Endodermal cell (in vitro differentiated cells): ENCODE results near the gene BRPF1. TPM values are rescaled to one million over a fixed set of nuclear protein-coding genes. Genes with fewer than 3 reads are reported as not detected.

Source experiments
- DNase-seq: peaks from one replicate; pipeline ENCODE4 v3.0.0-alpha.2; 2017
- H3K27ac ChIP-seq: 2 replicates; pipeline ENCODE4 v1.5.1; 2013; ENCODE audit warnings: mild to moderate bottlenecking, low read depth, low read length, moderate library complexity
- H3K27me3 ChIP-seq: 2 replicates; pipeline ENCODE4 v1.6.1; 2013; ENCODE audit warnings: mild to moderate bottlenecking, low read length, moderate library complexity; ENCODE audit not compliant: insufficient read depth, control insufficient read depth, poor library complexity, severe bottlenecking
- H3K36me3 ChIP-seq: 2 replicates; pipeline ENCODE4 v1.7.0; 2013; ENCODE audit warnings: mild to moderate bottlenecking, low read length, moderate library complexity; ENCODE audit not compliant: control insufficient read depth, insufficient read depth
- H3K4me1 ChIP-seq: one replicate; pipeline ENCODE4 v1.7.0; 2013; ENCODE audit warnings: low read length; ENCODE audit not compliant: control insufficient read depth, insufficient read depth
- H3K4me3 ChIP-seq: 2 replicates; pipeline ENCODE4 v1.5.1; 2013; ENCODE audit warnings: mild to moderate bottlenecking, low read length, moderate library complexity
- H3K9ac ChIP-seq: 2 replicates; pipeline ENCODE4 v1.6.1; 2013; ENCODE audit warnings: mild to moderate bottlenecking, low read length, moderate library complexity; ENCODE audit not compliant: poor library complexity, severe bottlenecking; ENCODE audit errors: extremely low read depth
- H3K9me3 ChIP-seq: 2 replicates; pipeline ENCODE4 v1.6.1; 2013; ENCODE audit warnings: mild to moderate bottlenecking, low read length, moderate library complexity; ENCODE audit not compliant: control insufficient read depth
- H3K27ac Mint-ChIP-seq: 2 replicates; pipeline ENCODE4 v1.8.0; 2020; ENCODE audit warnings: mixed read lengths
- H3K27me3 Mint-ChIP-seq: 2 replicates; pipeline ENCODE4 v1.8.0; 2021; ENCODE audit warnings: mild to moderate bottlenecking, mixed read lengths; ENCODE audit not compliant: insufficient read depth
- H3K36me3 Mint-ChIP-seq: 2 replicates; pipeline ENCODE4 v1.8.0; 2020; ENCODE audit warnings: low read depth, mixed read lengths
- H3K4me1 Mint-ChIP-seq: 2 replicates; pipeline ENCODE4 v1.8.0; 2020; ENCODE audit warnings: mixed read lengths
- H3K4me3 Mint-ChIP-seq: 2 replicates; pipeline ENCODE4 v1.8.0; 2020; ENCODE audit warnings: mild to moderate bottlenecking, moderate library complexity, mixed read lengths
- H3K9me3 Mint-ChIP-seq: 2 replicates; pipeline ENCODE4 v1.8.0; 2020; ENCODE audit warnings: mild to moderate bottlenecking, mixed read lengths
- WGBS, 2 experiments: methylation state at CpG; one replicate each; pipeline versions ENCODE4 v1.1.5 to v1.1.7; 2013; ENCODE audit warnings: missing lambda C conversion rate in 2 of 2, mixed read lengths in 1 of 2; ENCODE audit not compliant: insufficient coverage in 1 of 2, insufficient read length in 1 of 2; 5-methylcytosine and 5-hydroxymethylcytosine counted together
- total RNA-seq, 2 donors: library from RNA; stranded (reverse); fragmentation: NEBNext Ultra II Directional in 1 of 2; extraction: Animal tissue kit (Norgen Biotek cat#: 25700) in 1 of 2; gene quantifications; 2 replicates in 1 of 2; 3 replicates in 1 of 2; pipeline ENCODE4 v1.2.1, GENCODE V29; 2021
- TF ChIP-seq, protein P1 (sequence below): fragments of 200-600 bp; sonication (generic); conservative IDR thresholded peaks from 2 replicates; pipeline ENCODE4 v1.5.0; 2021; ENCODE audit warnings: antibody characterized with exemption, mild to moderate bottlenecking

Gene BRPF1
- total RNA-seq, 2 donors from 2014 or later = 22.7 to 28.5 TPM

DNA sequence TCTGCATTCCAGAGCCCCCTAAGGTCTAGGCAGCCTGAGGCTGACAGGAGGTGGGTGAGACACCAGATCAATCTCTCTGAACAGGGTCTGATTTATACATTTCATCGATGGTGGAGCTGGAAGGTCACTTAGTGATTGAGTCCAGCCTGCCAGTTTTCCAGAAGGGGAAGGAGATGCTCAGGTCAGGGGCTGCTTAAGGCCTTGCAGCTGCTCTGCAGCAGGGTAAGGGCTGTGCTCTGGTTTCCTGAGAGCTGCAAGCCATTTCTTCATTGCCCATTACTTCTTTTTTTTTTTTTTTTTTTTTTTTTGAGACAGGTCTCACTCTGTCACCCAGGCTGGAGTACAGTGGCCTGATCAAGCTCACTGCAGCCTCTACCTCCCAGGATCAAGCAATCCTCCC is 50.0 kb downstream of the BRPF1 start:
- Histone ChIP-seq H3K9ac (no peak overlapping the region), H3K4me3 (no peak overlapping the region), H3K4me1 (no peaks in the 10 kb centered on the region), H3K9me3 (no peaks in the 10 kb centered on the region), H3K36me3 (peaks cover 39% of the 10 kb centered on the region), H3K27me3 (no peaks in the 10 kb centered on the region), H3K27ac (no peak overlapping the region)
- H3K4me3 Mint-ChIP-seq = no peak overlapping the region
- TF ChIP-seq, protein P1, sequence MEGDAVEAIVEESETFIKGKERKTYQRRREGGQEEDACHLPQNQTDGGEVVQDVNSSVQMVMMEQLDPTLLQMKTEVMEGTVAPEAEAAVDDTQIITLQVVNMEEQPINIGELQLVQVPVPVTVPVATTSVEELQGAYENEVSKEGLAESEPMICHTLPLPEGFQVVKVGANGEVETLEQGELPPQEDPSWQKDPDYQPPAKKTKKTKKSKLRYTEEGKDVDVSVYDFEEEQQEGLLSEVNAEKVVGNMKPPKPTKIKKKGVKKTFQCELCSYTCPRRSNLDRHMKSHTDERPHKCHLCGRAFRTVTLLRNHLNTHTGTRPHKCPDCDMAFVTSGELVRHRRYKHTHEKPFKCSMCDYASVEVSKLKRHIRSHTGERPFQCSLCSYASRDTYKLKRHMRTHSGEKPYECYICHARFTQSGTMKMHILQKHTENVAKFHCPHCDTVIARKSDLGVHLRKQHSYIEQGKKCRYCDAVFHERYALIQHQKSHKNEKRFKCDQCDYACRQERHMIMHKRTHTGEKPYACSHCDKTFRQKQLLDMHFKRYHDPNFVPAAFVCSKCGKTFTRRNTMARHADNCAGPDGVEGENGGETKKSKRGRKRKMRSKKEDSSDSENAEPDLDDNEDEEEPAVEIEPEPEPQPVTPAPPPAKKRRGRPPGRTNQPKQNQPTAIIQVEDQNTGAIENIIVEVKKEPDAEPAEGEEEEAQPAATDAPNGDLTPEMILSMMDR = no peak
- H3K27me3 Mint-ChIP-seq = no peaks in the 10 kb centered on the region
- H3K4me1 Mint-ChIP-seq = no peaks in the 10 kb centered on the region
- 97% methylated on average over 1 of the region's 1 CpG; no CpG with 5 or more reads in 1 of the 2 experiments for WGBS, 2 experiments
- H3K36me3 Mint-ChIP-seq = peaks cover 55% of the 10 kb centered on the region
- no peaks in the 10 kb centered on the region for H3K9me3 Mint-ChIP-seq
- no peak overlapping the region for H3K27ac Mint-ChIP-seq
- DNase-seq = no peak

DNA sequence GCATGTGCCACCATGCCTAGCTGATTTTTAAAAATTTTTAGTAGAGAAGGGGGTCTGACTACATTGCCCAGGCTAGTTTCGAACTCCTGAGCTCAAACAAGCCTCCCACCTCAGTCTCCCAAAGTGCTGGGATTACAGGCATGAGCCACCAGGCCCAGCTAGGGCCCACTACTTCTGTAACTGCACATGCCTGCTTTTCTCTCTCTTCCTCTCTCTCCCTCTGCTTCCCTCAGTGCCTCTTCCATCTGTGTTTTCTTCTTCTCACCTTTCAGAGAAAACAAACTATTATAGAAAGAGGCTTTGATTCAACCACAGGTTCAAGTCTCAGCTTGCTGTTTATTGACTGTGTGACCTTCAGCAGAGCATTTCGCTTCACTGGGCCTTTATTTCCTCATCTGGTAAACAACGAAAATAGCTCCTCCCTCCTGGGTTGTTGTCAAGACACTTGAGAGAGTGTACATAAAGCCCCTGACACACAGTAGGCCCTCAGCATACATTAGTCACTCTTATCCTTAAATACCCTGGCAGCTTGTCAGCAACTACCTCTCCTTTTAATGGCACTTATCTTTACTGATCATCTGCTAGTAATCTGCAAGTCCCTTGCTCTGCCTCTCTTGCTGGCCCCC is 50.6 kb downstream of the BRPF1 start:
- Histone ChIP-seq H3K4me3 (no peak overlapping the region), H3K9ac (no peak overlapping the region), H3K36me3 (peaks cover 44% of the 10 kb centered on the region), H3K27me3 (no peaks in the 10 kb centered on the region), H3K9me3 (no peaks in the 10 kb centered on the region), H3K27ac (no peak overlapping the region), H3K4me1 (no peaks in the 10 kb centered on the region)
- TF ChIP-seq, protein P1 = no peak
- Mint-ChIP-seq H3K4me3 (no peak overlapping the region), H3K9me3 (no peaks in the 10 kb centered on the region), H3K27ac (no peak overlapping the region), H3K36me3 (peaks cover 60% of the 10 kb centered on the region), H3K27me3 (no peaks in the 10 kb centered on the region), H3K4me1 (no peaks in the 10 kb centered on the region)
- 84 to 88% methylated on average over 3 of the region's 3 CpGs for WGBS, 2 experiments
- no peak for DNase-seq

- TF ChIP-seq, protein P1 = peak; percentile 51
- Mint-ChIP-seq H3K4me3 (no peak overlapping the region), H3K27ac (no peak overlapping the region), H3K4me1 (no peaks in the 10 kb centered on the region), H3K27me3 (no peaks in the 10 kb centered on the region), H3K36me3 (peaks cover 67% of the 10 kb centered on the region), H3K9me3 (no peaks in the 10 kb centered on the region)
- WGBS, 2 experiments = 73 to 77% methylated on average over 3 of the region's 3 CpGs
- no peak overlapping the region for H3K9ac ChIP-seq
- H3K27ac ChIP-seq = no peak overlapping the region
- H3K4me1 ChIP-seq = no peaks in the 10 kb centered on the region
- H3K4me3 ChIP-seq = no peak overlapping the region
- DNase-seq = no peak
- H3K9me3 ChIP-seq = no peaks in the 10 kb centered on the region
- peaks cover 51% of the 10 kb centered on the region for H3K36me3 ChIP-seq
- no peaks in the 10 kb centered on the region for H3K27me3 ChIP-seq
Observed at GRCh38 chr3:9782770-9783169, 51.2 kb downstream of the BRPF1 start.
